ENCODE results near the gene ARVCF.

Gene ARVCF

GRCh38 chr22:20015187-20015625, 1.4 kb downstream of the ARVCF start:
- Histone ChIP-seq H3K4me1 (ENCODE audit: control insufficient read depth, low read length) (peaks cover 15% of the 10 kb centered on the region), H3K4me3 (ENCODE audit: low read length) (no peak overlapping the region), H3K4me2 (ENCODE audit: low read length) (no peak overlapping the region)

GRCh38 chr22:20014526-20015186, 2.0 kb downstream of the ARVCF start:
- H3K4me1 ChIP-seq (ENCODE audit: control insufficient read depth, low read length): peaks cover 12% of the 10 kb centered on the region
- H3K4me2 ChIP-seq (ENCODE audit: low read length): no peak overlapping the region
- H3K27ac ChIP-seq (ENCODE audit: low read depth, low read length): no peak overlapping the region
- H3K4me3 ChIP-seq (ENCODE audit: low read length): no peak overlapping the region
- H3K9me2 ChIP-seq (replicated peaks; ENCODE audit: control insufficient read depth, low read length): no peaks in the 10 kb centered on the region
- no peaks in the 10 kb centered on the region for H3K36me3 ChIP-seq (ENCODE audit: control insufficient read depth, low read length)
- H3K9me3 ChIP-seq (ENCODE audit: control insufficient read depth, insufficient read depth, low read length): no peaks in the 10 kb centered on the region
- no peak for TF ChIP-seq CTCF (IDR thresholded peaks at IDR 0.05; ENCODE audit: low read depth, low read length, poor library complexity, severe bottlenecking)
- TF ChIP-seq EZH2phosphoT487 (IDR thresholded peaks at IDR 0.05; ENCODE audit: borderline replicate concordance, low read length): no peak
- no peaks in the 10 kb centered on the region for H4K20me1 ChIP-seq (ENCODE audit: control insufficient read depth, insufficient read depth, low read depth, low read length)
- H3F3A ChIP-seq (ENCODE audit: control insufficient read depth, insufficient read depth): no peaks in the 10 kb centered on the region
- peaks cover 37% of the 10 kb centered on the region for H3K27me3 ChIP-seq (ENCODE audit: control insufficient read depth, low read length)
- H3K79me2 ChIP-seq (ENCODE audit: control insufficient read depth, low read length): no peaks in the 10 kb centered on the region

More at GRCh38 chr22:20015187-20015625, 1.4 kb downstream of the ARVCF start:
- no peak for TF ChIP-seq EZH2phosphoT487 (IDR thresholded peaks at IDR 0.05; ENCODE audit: borderline replicate concordance, low read length)
- no peak for TF ChIP-seq CTCF (IDR thresholded peaks at IDR 0.05; ENCODE audit: low read depth, low read length, poor library complexity, severe bottlenecking)
- no peaks in the 10 kb centered on the region for H3K9me2 ChIP-seq (replicated peaks; ENCODE audit: control insufficient read depth, low read length)
- no peaks in the 10 kb centered on the region for H4K20me1 ChIP-seq (ENCODE audit: control insufficient read depth, insufficient read depth, low read depth, low read length)
- H3K79me2 ChIP-seq (ENCODE audit: control insufficient read depth, low read length): no peaks in the 10 kb centered on the region
- H3K36me3 ChIP-seq (ENCODE audit: control insufficient read depth, low read length): no peaks in the 10 kb centered on the region
- H3K9me3 ChIP-seq (ENCODE audit: control insufficient read depth, insufficient read depth, low read length): no peaks in the 10 kb centered on the region
- H3F3A ChIP-seq (ENCODE audit: control insufficient read depth, insufficient read depth): no peaks in the 10 kb centered on the region
- peaks cover 37% of the 10 kb centered on the region for H3K27me3 ChIP-seq (ENCODE audit: control insufficient read depth, low read length)
- no peak overlapping the region for H3K27ac ChIP-seq (ENCODE audit: low read depth, low read length)

- Histone ChIP-seq H3K9me3 (ENCODE audit: control insufficient read depth, insufficient read depth, low read length) (no peaks in the 10 kb centered on the region), H3K4me1 (ENCODE audit: control insufficient read depth, low read length) (peaks cover 12% of the 10 kb centered on the region), H3K4me3 (ENCODE audit: low read length) (no peak overlapping the region), H4K20me1 (ENCODE audit: control insufficient read depth, insufficient read depth, low read depth, low read length) (no peaks in the 10 kb centered on the region), H3K27me3 (ENCODE audit: control insufficient read depth, low read length) (peaks cover 35% of the 10 kb centered on the region), H3F3A (ENCODE audit: control insufficient read depth, insufficient read depth) (no peaks in the 10 kb centered on the region), H3K27ac (ENCODE audit: low read depth, low read length) (no peak overlapping the region), H3K4me2 (ENCODE audit: low read length) (no peak overlapping the region), H3K79me2 (ENCODE audit: control insufficient read depth, low read length) (no peaks in the 10 kb centered on the region), H3K36me3 (ENCODE audit: control insufficient read depth, low read length) (no peaks in the 10 kb centered on the region), H3K9me2 (replicated peaks; ENCODE audit: control insufficient read depth, low read length) (no peaks in the 10 kb centered on the region)
- TF ChIP-seq CTCF (IDR thresholded peaks at IDR 0.05; ENCODE audit: low read depth, low read length, poor library complexity, severe bottlenecking): peak; percentile 74
- no peak for TF ChIP-seq EZH2phosphoT487 (IDR thresholded peaks at IDR 0.05; ENCODE audit: borderline replicate concordance, low read length)
Observed at GRCh38 chr22:20013382-20013871, 3.2 kb downstream of the ARVCF start.
